Hematopoietic multipotent progenitor cell treated with erythropoietin and hydrocortisone succinate and interleukin-3 and kit ligand, for 6 days (in vitro differentiated cells): ENCODE results near the gene FER1L5.
"Not testable (repeated sequence)": the region's sequence is repeated elsewhere in the genome, so short reads cannot be mapped to it uniquely, and the experiment has no call there.

ENCODE experiments used
- DNase-seq: peaks from one replicate; pipeline ENCODE4 v3.0.0-alpha.2; 2015

FER1L5 gene

GRCh38 chr2:96636551-96637171 lies 5.9 kb upstream of the FER1L5 start:
- DNase-seq, result no peak

- DNase-seq, result peak; percentile 92
Measured at GRCh38 chr2:96637385-96638143, 5.0 kb upstream of the FER1L5 start.

GRCh38 chr2:96638144-96639121 lies 4.1 kb upstream of the FER1L5 start, which contains the start of gene KANSL3:
Gene KANSL3, minus strand, starts transcription at chr2:96638312. Its CDS starts 1,177 bp downstream, at chr2:96637135.
- peak; percentile 96 for DNase-seq

- DNase-seq, result no peak
Measured at GRCh38 chr2:96647681-96648080, 5.1 kb downstream of the FER1L5 start.

GRCh38 chr2:96648306-96648930 lies 5.9 kb downstream of the FER1L5 start:
- DNase-seq, result peak; percentile 68

- DNase-seq, result no peak
Measured at GRCh38 chr2:96649342-96649741, 6.8 kb downstream of the FER1L5 start.

GRCh38 chr2:96651793-96652192 lies 9.2 kb downstream of the FER1L5 start:
- no peak for DNase-seq

- not testable (repeated sequence) for DNase-seq
Measured at GRCh38 chr2:96654791-96655190, 12.2 kb downstream of the FER1L5 start.

GRCh38 chr2:96655526-96655925 lies 13.0 kb downstream of the FER1L5 start:
- DNase-seq, result no peak

- DNase-seq, result peak; percentile 27
Measured at GRCh38 chr2:96656540-96656939, 14.0 kb downstream of the FER1L5 start.

- DNase-seq, result no peak
Measured at GRCh38 chr2:96661324-96661723, 18.8 kb downstream of the FER1L5 start.

- DNase-seq, result no peak
Measured at GRCh38 chr2:96662360-96662759, 19.8 kb downstream of the FER1L5 start.

- no peak for DNase-seq
Measured at GRCh38 chr2:96663177-96663576, 20.6 kb downstream of the FER1L5 start.

- DNase-seq, result no peak
Measured at GRCh38 chr2:96663829-96664228, 21.3 kb downstream of the FER1L5 start.

GRCh38 chr2:96664366-96664925 lies 21.9 kb downstream of the FER1L5 start:
- no peak for DNase-seq

- peak; percentile 40 for DNase-seq
Measured at GRCh38 chr2:96665083-96665569, 22.6 kb downstream of the FER1L5 start.

- DNase-seq, result not testable (repeated sequence)
Measured at GRCh38 chr2:96665717-96666116, 23.2 kb downstream of the FER1L5 start.

- DNase-seq, result no peak
Measured at GRCh38 chr2:96668771-96669170, 26.2 kb downstream of the FER1L5 start.

- DNase-seq, result no peak
Measured at GRCh38 chr2:96669539-96670215, 27.1 kb downstream of the FER1L5 start.

GRCh38 chr2:96679848-96680247 lies 37.3 kb downstream of the FER1L5 start:
- DNase-seq, result no peak

GRCh38 chr2:96680561-96681141 lies 38.1 kb downstream of the FER1L5 start:
- no peak for DNase-seq
